SK-N-SH (cell line): ENCODE data around the gene PGD.
"Not testable (repeated sequence)": the region's sequence is repeated elsewhere in the genome, so short reads cannot be mapped to it uniquely, and the experiment has no call there.

Source experiments
- EP300 ChIP-seq, 2 experiments: IDR thresholded peaks; 2 replicates each; pipeline versions ENCODE4 v1.4.0 to v1.6.1; 2012; ENCODE audit warnings: borderline replicate concordance in 1 of 2, low read depth in 1 of 2, low read length in 1 of 2
- FOXJ3 ChIP-seq: sonication (generic); formaldehyde crosslinking; IDR thresholded peaks from 2 replicates; pipeline ENCODE4 v1.5.1; 2020; ENCODE audit warnings: mild to moderate bottlenecking, missing genetic modification reagents
- FOXM1 ChIP-seq: IDR thresholded peaks from 2 replicates; pipeline ENCODE4 v1.4.0; 2012; ENCODE audit warnings: low read depth, mild to moderate bottlenecking
- NRF1 ChIP-seq: IDR thresholded peaks from 2 replicates; pipeline ENCODE4 v1.6.1; 2012; ENCODE audit warnings: low read depth, mild to moderate bottlenecking, low read length
- RAD21 ChIP-seq: IDR thresholded peaks from 2 replicates; pipeline ENCODE4 v1.6.1; 2012; ENCODE audit warnings: mild to moderate bottlenecking, low read length
- SMC3 ChIP-seq: IDR thresholded peaks from 2 replicates; pipeline ENCODE4 v1.6.1; 2012; ENCODE audit warnings: low read depth, low read length, improper control_type of control experiment
- TAF1 ChIP-seq: IDR thresholded peaks from 2 replicates; pipeline ENCODE4 v1.6.1; 2012; ENCODE audit warnings: low read depth, mild to moderate bottlenecking, low read length, moderate library complexity, borderline replicate concordance
- TF ChIP-seq, protein P1 (sequence below): IDR thresholded peaks from 2 replicates; pipeline ENCODE4 v1.4.0; 2012; ENCODE audit warnings: low read depth
- TF ChIP-seq, protein P2 (sequence below): fragments of 200-600 bp; sonication (generic); IDR thresholded peaks from 2 replicates; pipeline ENCODE4 v1.6.1; 2017; ENCODE audit warnings: antibody characterized with exemption, mild to moderate bottlenecking, moderate library complexity
- TF ChIP-seq, protein P3 (sequence below): IDR thresholded peaks from 2 replicates; pipeline ENCODE4 v1.4.0; 2012; ENCODE audit warnings: low read depth, borderline replicate concordance

DNA sequence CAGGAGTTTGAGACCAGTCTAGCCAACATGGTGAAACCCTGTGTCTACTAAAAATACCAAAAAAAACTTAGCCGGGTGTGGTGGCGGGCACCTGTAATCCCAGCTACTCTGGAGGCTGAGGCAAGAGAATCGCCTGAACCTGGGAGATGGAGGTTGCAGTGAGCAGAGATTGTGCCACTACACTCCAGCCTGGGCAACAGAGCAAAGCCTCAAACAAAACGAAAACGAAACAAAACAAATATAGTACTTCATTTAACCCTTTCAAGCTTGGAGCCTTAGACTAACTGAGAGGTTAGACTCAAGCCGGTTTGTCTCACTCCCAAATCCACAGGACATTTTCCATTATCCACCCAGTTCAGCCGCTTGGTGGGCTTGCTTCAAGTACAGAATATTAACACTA lies 58.6 kb downstream of the PGD start:
- TF ChIP-seq, protein P1, sequence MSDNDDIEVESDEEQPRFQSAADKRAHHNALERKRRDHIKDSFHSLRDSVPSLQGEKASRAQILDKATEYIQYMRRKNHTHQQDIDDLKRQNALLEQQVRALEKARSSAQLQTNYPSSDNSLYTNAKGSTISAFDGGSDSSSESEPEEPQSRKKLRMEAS, result not testable (repeated sequence)
- not testable (repeated sequence) for TF ChIP-seq RAD21; SMC3; TAF1; FOXJ3 (CRISPR knock-in tag); NRF1; EP300 (IDR thresholded peaks at IDR 0.05; ENCODE audit: borderline replicate concordance in 1 of 2, low read depth in 1 of 2, low read length in 1 of 2); FOXM1
- TF ChIP-seq, protein P2, sequence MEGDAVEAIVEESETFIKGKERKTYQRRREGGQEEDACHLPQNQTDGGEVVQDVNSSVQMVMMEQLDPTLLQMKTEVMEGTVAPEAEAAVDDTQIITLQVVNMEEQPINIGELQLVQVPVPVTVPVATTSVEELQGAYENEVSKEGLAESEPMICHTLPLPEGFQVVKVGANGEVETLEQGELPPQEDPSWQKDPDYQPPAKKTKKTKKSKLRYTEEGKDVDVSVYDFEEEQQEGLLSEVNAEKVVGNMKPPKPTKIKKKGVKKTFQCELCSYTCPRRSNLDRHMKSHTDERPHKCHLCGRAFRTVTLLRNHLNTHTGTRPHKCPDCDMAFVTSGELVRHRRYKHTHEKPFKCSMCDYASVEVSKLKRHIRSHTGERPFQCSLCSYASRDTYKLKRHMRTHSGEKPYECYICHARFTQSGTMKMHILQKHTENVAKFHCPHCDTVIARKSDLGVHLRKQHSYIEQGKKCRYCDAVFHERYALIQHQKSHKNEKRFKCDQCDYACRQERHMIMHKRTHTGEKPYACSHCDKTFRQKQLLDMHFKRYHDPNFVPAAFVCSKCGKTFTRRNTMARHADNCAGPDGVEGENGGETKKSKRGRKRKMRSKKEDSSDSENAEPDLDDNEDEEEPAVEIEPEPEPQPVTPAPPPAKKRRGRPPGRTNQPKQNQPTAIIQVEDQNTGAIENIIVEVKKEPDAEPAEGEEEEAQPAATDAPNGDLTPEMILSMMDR, result not testable (repeated sequence)
- TF ChIP-seq, protein P3, sequence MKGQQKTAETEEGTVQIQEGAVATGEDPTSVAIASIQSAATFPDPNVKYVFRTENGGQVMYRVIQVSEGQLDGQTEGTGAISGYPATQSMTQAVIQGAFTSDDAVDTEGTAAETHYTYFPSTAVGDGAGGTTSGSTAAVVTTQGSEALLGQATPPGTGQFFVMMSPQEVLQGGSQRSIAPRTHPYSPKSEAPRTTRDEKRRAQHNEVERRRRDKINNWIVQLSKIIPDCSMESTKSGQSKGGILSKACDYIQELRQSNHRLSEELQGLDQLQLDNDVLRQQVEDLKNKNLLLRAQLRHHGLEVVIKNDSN, result not testable (repeated sequence)
